HFFc6 (cell line): ENCODE data around the gene SPC24. TPM values are rescaled to one million over a fixed set of nuclear protein-coding genes. Genes with fewer than 3 reads are reported as not detected.

Source experiments
- DNase-seq: peaks from one replicate; pipeline ENCODE4 v3.0.0-alpha.2; 2018
- H3K27ac Mint-ChIP-seq: 2 replicates; pipeline ENCODE4 v1.8.0; 2020; ENCODE audit warnings: mild to moderate bottlenecking, mixed read lengths
- H3K27me3 Mint-ChIP-seq: 2 replicates; pipeline ENCODE4 v1.8.0; 2021; ENCODE audit warnings: mild to moderate bottlenecking, moderate library complexity, mixed read lengths; ENCODE audit not compliant: insufficient read depth
- H3K36me3 Mint-ChIP-seq: 2 replicates; pipeline ENCODE4 v1.8.0; 2021; ENCODE audit warnings: low read depth, mixed read lengths
- H3K4me1 Mint-ChIP-seq: 2 replicates; pipeline ENCODE4 v1.8.0; 2020; ENCODE audit warnings: low read depth, mixed read lengths
- H3K4me3 Mint-ChIP-seq: 2 replicates; pipeline ENCODE4 v1.8.0; 2020; ENCODE audit warnings: mild to moderate bottlenecking, moderate library complexity, mixed read lengths
- H3K9me3 Mint-ChIP-seq: 2 replicates; pipeline ENCODE4 v1.8.0; 2020; ENCODE audit warnings: mild to moderate bottlenecking, mixed read lengths
- CTCF ChIP-seq: fragments of 200-600 bp; sonication (generic); IDR thresholded peaks from 2 replicates; pipeline ENCODE4 v1.5.0; 2021; ENCODE audit warnings: antibody characterized with exemption, mild to moderate bottlenecking
- total RNA-seq, 6 experiments: library from RNA; stranded (reverse); fragmentation: NEBNext Ultra II Directional; extraction: Animal tissue kit (Norgen Biotek cat#: 25700); gene quantifications; 2 replicates in 1 of 6; 3 replicates in 5 of 6; pipeline ENCODE4 v1.2.3, GENCODE V29; 2021

Gene SPC24
- total RNA-seq, 6 experiments from 2014 or later, result 21.0 to 54.6 (median 50.3) TPM

- H3K27me3 Mint-ChIP-seq, result peaks cover 1% of the 10 kb centered on the region; the same call in 1 of the 2 replicates
- peaks cover 5% of the 10 kb centered on the region for H3K9me3 Mint-ChIP-seq
- peaks cover 40% of the 10 kb centered on the region for H3K4me1 Mint-ChIP-seq
- no peak for DNase-seq
- peak overlapping the region; percentile 88 for H3K4me3 Mint-ChIP-seq
- H3K27ac Mint-ChIP-seq, result peak overlapping the region; percentile 81
- TF ChIP-seq CTCF, result no peak
- peaks cover 21% of the 10 kb centered on the region for H3K36me3 Mint-ChIP-seq
These were observed 39.3 kb upstream of the SPC24 start for GRCh38 chr19:11194656-11195558.

- Mint-ChIP-seq H3K27me3 (peaks cover 1% of the 10 kb centered on the region; the same call in 1 of the 2 replicates), H3K9me3 (peaks cover 5% of the 10 kb centered on the region), H3K4me3 (peak overlapping the region; percentile 42; the same call in 1 of the 2 replicates), H3K27ac (peak overlapping the region; percentile 52; the same call in 1 of the 2 replicates), H3K4me1 (peaks cover 48% of the 10 kb centered on the region), H3K36me3 (peaks cover 23% of the 10 kb centered on the region)
- no peak for DNase-seq
- TF ChIP-seq CTCF, result no peak
These were observed 38.6 kb upstream of the SPC24 start for GRCh38 chr19:11194173-11194572.

GRCh38 chr19:11192957-11193939, 37.7 kb upstream of the SPC24 start:
- no peak overlapping the region for H3K27ac Mint-ChIP-seq
- peaks cover 5% of the 10 kb centered on the region for H3K9me3 Mint-ChIP-seq
- no peak overlapping the region for H3K4me3 Mint-ChIP-seq
- H3K27me3 Mint-ChIP-seq, result no peaks in the 10 kb centered on the region; the same call in 1 of the 2 replicates
- H3K36me3 Mint-ChIP-seq, result peaks cover 25% of the 10 kb centered on the region
- DNase-seq, result no peak
- TF ChIP-seq CTCF, result no peak
- H3K4me1 Mint-ChIP-seq, result peaks cover 51% of the 10 kb centered on the region

- H3K27me3 Mint-ChIP-seq, result no peaks in the 10 kb centered on the region; the same call in 1 of the 2 replicates
- H3K9me3 Mint-ChIP-seq, result peaks cover 5% of the 10 kb centered on the region
- peak overlapping the region; percentile 82 for H3K27ac Mint-ChIP-seq
- no peak for TF ChIP-seq CTCF
- H3K4me1 Mint-ChIP-seq, result peaks cover 52% of the 10 kb centered on the region
- no peak for DNase-seq
- peaks cover 36% of the 10 kb centered on the region for H3K36me3 Mint-ChIP-seq
- H3K4me3 Mint-ChIP-seq, result peak overlapping the region; percentile 59
These were observed 36.4 kb upstream of the SPC24 start for GRCh38 chr19:11191934-11192333.

- Mint-ChIP-seq H3K9me3 (peaks cover 5% of the 10 kb centered on the region), H3K4me1 (peaks cover 49% of the 10 kb centered on the region), H3K36me3 (peaks cover 42% of the 10 kb centered on the region), H3K27me3 (no peaks in the 10 kb centered on the region; the same call in 1 of the 2 replicates), H3K4me3 (peak overlapping the region; percentile 59), H3K27ac (peak overlapping the region; percentile 82)
- no peak for TF ChIP-seq CTCF
- peak; percentile 86 for DNase-seq
These were observed 35.7 kb upstream of the SPC24 start for GRCh38 chr19:11191273-11191755.
